COLO668 (cell line): ENCODE data around the gene SNORC.

Source experiments
- DNase-seq: peaks from one replicate; lab custom pipeline; 2025; ENCODE audit not compliant: unreplicated experiment; lab: John Stamatoyannopoulos, UW

Gene SNORC

DNA sequence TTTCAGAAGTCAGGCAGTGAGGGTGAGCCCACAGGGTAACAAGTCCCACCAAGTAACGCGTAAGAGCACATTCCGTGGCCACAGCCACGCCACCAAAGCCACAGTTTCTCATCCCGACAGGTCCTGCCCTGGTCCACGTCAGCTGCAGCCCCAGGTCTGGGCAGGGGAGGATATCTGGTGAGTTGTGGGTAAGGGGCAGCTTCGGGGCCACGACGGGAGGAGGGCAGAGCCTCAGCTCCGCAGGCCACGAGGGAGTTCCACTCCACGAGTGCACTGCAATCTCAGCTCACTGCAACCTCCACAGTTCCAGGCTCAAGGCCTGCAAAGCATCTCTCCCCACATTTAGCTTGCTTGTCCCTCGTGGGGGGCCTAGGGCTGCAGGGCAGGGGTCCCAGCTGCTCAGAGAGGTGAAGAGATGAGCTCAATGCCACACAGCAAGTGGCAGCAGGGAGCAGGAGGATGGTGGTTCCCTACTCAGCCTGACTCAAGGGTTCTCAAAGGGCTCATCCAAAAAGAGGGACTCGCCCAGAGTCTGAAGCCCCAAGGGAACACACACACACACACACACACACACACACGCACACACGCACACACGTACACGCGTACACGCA, 12.5 kb downstream of the SNORC start:
- no peak for DNase-seq

GRCh38 chr2:232883116-232883721, 13.2 kb downstream of the SNORC start:
- no peak for DNase-seq

- no peak for DNase-seq
Observed at GRCh38 chr2:232884001-232884421, 13.9 kb downstream of the SNORC start.

DNA sequence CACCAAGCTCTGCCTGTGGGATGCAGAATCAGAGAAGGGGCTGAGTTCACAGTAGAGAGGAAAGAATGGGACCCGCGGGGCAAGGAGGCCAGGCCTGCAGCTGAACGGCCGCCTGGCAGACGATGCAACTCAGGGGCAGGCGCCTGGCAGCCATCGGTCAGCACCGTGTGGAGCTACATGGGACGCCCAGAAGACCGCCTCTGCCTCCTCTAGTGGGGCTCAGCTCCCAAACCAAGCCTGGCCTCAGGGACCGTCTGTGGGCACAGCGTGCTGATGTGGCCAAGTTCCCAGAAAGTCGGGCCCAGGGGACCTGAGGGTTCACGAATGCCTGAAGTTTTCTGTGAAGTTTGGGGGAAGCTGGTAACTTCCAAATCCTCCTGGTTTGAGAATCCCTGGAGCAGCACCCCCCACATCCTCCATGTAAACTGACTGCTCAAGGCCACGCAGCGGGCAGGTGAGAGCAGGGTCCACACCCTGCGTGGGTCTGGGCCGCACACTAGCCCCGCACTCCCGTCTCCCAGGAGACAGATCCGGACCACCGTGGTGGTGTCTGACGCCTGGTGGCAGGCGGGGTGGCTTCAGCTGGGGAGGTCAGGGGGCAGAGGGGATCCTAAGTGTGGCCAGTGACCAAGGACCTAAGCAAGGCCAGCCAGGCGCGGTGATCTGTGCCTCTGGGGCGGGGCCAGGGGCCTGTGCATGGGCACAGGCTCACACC, 14.6 kb downstream of the SNORC start:
- DNase-seq, result no peak

DNA sequence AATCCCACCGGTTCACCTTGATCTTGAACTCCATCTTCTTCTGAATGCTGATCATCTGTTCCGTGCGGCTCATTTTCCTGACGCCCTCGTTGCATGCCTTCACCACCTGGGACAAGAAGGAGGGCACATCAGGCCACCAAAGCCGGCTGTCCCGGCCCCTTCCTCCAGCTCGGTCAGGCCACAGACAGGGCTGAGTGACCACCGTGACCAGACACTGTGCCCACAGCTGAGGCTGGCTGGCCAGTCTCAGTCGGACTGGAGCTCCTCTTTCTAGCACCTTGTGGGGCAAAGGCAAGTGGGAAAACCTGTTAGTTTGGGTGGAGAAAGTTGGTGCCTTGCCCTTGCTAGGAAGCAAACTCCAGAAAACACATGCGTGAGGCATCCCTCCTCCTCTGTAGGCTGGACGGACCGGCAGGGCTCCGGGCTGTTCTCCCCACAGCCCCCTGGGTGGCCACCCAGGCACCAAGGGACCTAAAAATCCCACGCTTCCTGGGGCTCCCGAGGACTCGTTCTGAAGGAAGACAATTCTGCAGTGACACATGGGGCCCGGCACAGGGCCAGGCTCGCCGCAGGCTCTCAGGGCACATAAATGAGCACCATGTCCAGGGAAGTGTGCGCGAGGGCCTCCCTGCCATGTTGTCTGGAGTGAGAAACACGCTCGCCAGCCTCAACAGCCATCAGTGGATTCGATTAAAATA, 15.3 kb downstream of the SNORC start:
- DNase-seq, result no peak

- no peak for DNase-seq
Observed at GRCh38 chr2:232886176-232886575, 16.1 kb downstream of the SNORC start.

GRCh38 chr2:232886632-232887031, 16.6 kb downstream of the SNORC start:
- no peak for DNase-seq

DNA sequence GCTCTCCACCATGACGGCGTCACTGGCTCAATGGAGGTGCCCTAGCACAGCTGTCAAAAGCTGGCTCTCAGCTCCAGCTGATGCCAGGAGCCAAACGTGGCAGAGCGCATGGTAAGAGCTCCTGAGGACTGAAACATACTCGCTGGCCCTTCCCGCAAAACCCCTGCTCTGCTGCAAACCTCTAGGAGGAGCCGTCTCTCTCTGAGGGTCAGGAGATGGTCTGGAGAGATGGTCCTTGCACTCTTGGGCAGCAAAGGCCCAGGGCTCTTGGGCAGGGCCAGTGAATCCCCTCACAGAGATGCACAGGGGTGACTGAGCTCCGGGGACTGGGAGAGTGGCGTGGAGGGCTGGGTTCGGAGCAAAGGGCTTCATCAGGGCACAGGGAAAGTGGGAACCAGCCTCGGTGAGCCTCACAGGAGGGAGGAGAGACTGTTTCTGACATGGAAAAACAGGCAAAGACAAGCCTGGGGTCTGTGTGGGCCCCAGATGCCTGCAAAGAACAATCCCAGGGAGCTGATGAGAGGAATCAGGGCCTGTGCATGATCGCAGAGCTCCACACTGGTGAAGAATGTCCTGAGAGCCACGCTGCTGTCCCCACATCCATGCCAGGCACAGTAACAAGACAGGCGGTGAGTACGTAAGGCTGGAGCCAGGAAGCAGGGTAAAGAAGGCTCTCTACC, 17.2 kb downstream of the SNORC start:
- no peak for DNase-seq

DNA sequence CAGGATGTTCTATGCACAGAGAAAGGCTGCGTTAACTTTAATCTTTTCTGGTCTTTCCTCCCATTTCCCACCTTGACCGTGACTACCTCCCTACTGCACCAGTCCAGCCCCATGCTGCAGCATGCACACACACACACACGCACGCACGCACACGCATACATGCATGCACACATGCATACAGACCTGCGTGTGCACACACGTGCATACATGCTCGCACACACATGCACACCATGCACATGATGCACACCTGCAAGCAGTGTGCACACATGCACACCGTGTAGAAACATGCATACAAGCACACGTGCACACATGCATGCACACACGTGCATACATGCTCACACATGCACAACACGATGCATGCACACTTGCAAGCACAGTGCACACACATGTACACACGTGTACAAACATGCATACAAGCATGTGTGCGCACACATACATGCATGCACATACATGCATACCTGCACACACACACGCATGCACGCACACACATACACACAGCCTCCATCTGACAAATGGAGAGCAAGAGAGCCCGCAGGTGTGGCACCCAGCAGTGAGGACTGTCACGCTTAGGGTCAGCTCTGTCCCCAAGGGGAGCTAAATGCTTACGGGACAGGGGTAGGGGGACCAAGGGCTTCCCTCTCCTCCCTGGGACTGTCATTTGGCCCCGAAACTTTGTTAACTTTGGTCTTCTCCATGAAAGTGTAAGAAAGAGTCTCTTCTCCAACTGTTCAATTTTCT, 18.2 kb downstream of the SNORC start:
- DNase-seq, result no peak

- no peak for DNase-seq
Observed at GRCh38 chr2:232888839-232889529, 18.9 kb downstream of the SNORC start.

DNA sequence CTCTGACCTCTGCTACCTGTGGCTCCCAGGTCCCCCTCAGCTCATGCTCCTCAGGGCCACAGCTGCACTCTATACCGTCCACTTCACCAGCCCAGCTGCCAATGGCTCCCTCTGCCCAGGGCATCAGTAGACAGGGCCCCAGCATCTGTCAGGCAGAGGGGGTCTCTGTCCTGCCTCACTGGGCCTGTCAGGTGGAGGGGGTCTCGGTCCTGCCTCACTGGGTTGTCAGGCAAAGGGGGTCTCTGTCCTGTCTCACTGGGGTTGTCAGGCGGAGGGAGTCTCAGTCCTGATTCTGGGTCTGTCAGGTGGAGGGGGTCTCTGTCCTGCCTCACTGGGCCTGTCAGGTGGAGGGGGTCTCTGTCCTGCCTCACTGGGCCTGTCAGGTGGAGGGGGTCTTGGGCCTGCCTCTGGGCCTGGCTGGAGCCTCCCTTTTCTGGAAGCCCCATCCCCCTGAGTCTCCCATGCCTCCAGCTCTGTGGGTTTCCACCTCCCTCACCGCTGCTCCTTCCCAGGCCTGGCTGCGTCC, 19.9 kb downstream of the SNORC start:
- no peak for DNase-seq

DNA sequence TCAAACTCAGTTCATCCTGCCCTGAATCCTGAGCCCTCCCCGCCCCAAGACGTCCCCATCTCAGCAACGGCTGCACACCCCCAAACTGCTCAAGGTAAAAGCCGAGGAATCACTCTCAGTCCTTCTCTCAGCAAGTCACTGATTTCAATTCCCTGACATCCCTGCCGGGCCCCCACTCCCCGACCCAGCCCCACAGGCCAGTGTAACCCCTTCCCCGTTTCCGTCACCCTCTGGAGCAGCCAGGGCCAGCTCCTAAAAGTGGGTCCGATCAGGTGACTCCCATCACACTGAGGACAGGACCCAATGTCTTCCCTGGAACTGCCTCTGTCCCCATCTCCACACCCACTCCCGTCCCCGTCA, 20.5 kb downstream of the SNORC start:
- DNase-seq, result no peak

- peak; percentile 68 for DNase-seq
Observed at GRCh38 chr2:232890896-232891601, 21.0 kb downstream of the SNORC start.

DNA sequence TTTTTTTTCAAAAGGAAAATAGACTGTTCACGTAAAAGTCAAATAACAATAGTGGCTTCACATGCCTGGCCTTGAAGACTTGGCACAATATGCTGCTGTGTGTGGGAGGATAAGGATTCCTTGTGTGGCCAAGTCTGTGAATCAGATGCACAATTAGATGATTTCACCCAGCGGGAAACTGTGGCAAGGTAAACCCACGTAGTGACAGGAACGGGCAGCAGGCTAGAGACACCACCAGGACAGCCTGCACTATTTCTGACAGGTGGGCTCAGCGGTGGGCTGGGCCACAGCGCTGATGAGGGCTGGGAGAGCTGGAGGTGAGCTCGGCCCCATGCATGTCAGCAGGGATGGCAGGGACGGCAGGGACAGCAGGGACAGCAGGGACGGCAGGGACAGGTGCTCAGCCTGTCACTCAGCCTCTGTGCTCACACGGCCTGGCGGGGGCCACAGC, 21.6 kb downstream of the SNORC start:
- DNase-seq, result no peak

DNA sequence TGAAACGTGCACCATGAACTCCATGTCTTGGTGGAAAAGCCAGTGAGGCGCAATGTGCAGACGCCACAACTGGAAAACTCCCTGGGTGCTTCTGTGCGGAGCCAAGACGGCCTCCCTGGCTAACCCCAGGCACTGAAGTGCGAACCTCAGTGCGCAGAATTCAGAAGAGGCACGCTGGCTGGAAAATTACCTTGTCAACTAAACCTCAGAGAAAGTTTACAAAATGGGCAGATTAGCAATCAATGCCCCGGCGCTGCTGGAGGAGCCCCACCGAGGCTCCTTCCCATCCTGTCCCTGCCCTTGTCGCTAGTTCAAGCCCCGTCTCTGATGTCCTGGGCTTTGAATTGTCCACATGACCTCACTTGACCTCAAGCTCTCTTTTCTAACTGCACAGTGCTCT, 22.2 kb downstream of the SNORC start:
- DNase-seq, result no peak

GRCh38 chr2:232892843-232893242, 22.8 kb downstream of the SNORC start:
- DNase-seq, result no peak

GRCh38 chr2:232893834-232894233, 23.8 kb downstream of the SNORC start:
- no peak for DNase-seq

DNA sequence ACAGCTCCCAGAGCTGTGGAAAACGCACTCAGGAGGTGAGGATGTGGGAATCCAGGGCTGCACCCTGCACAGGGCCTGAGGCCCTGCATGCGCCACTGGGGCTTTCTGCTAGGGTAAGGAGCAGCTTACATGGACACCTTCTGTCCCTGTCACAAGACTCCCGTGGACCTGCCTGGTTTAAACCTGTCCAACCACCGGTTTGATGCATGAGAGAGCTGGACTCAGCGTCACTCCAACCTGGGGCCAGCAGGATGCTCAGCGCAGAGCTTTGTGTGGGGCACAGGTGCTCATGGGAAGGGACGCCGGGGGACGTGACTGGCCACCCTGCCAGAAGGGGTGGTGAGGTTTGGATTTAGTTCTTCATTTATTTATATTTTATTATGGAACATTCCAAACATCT, 24.2 kb downstream of the SNORC start:
- no peak for DNase-seq

DNA sequence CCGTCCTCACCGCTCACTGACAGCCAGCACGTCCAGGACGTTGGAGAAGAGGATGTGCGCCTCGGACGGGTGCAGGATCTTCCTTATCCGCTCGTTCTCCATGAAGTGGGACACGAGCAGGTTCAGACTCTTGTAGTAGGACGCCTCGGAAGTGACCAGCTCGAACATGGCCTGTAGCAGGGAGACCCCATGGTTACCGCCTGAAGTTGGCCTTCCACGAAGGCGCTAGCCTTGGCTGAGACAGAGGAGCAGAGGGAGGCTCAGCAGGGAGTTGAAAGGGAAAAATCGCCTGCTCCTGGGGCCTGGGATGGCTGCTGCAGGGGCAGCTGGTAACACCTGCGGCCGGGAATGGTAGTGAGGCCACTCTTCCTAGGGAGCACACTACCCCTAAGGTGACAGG, 24.7 kb downstream of the SNORC start:
- no peak for DNase-seq
